GM18499 (cell line): ENCODE data around the gene FAM222A.

Experiments
- ATAC-seq: cut with Tn5 transposase; IDR thresholded peaks from one replicate; pipeline ENCODE4 v1.9.1; 2021; ENCODE audit warnings: moderate number of reproducible peaks; ENCODE audit not compliant: insufficient read depth, unreplicated experiment

The FAM222A gene

DNA sequence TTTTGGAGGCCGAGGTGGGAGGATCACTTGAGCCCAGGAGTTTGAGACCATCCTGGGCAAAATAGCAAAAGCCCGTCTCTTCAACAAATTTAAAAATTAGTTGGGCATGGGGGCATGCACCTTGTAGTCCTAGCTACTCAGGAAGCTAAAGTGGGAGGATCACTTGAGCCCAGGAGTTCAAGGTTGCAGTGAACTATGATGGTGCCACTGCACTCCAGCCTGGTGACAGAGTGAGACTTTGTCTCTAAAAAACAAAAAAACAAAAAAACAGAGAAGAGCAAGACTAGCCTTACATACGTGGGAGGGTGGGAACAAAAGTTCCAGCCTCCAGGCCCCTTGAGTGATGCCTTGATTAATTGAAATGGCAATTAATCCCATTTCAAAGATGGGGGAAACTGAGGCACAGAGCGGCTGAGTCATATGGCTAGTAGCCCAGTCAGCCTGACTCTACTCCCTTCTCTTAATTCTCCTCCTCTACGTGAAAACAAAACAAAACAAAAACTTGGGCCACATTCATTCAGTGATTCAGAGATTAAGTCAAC, 3.3 kb upstream of the FAM222A start:
- ATAC-seq: no peak

DNA sequence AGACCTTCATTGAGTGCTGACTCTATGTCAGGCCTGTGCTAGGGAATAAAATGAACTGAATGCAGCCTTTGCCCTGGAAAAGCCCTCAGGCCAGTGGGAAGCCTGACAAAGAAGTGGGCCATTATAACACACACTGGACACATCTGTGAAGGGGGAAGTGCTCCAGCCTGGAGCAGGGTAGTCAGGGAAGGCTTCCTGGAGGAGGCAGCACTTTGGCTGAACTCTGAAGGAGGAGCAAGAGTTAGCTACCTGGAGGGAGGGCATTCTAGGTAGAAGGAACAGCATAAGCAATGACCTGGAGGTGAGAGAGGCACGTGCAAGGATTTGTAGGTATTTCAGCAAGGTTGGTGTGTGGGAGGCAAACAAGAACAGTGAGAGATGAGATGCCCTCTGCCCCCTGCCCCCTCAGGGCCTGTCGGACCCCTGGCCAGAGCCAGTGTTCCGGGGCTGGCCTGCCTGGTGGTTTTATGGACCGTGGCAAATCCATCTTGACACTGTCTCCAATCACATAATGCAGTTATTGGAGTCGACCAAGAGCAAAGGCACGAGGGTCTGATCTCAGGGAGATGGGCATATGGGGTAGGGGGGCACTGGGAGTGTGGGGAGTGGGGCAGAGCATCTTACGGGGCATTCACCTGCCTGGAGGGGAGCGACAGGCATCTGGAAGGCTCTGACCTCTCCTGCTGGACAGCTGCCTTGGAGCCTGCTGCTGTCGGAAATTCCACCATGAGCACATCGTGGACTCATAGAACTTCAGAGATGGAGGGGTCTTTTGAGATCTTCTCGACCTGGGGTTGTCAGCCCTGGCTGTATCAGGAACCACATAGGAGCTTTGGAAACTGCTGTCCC, 2.7 kb upstream of the FAM222A start:
- no peak for ATAC-seq

- ATAC-seq: no peak
Measured at GRCh38 chr12:109711596-109712461, 1.8 kb upstream of the FAM222A start.

- ATAC-seq: no peak
Measured at GRCh38 chr12:109714141-109714912, 702 bp downstream of the FAM222A start.

GRCh38 chr12:109714913-109715244, 1.3 kb downstream of the FAM222A start:
- ATAC-seq: no peak

DNA sequence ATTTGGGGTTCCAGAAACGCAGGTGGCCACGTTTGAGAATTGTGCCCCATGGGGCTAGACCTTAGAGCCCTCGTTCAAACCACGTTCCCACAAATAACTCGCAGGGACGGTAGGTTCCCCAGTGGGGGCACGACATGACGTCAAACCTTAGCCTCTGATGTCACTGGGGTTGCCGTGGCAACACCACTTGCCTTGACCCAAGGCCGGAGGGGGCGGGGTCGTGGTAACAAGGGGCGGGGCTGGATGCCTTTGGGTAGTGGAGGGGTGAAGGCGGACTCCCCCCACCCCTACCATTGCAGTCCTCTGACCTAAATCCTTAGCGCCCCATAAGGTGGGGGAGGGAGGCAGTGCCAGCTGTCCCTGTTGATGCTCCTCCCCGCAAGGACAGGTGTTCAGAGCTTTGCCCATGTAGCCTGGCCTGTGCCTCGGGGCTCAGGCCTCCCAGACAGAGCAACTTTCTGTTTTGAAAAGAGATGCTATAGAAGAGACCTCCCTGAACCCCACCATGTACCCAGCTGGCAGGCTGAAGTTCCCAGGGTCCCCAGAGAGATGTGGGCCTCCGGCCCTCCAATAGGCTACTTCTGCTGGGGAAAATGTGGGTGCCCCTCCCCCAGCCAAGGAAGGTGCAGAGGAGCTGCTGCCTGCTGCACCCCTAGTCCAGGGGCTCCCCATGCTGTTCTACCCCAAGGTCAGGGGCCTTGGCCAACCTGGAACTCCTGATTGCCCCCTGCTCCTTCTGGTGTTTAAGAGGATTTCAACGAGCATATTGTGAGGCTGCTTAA, 1.9 kb downstream of the FAM222A start:
- ATAC-seq: no peak

DNA sequence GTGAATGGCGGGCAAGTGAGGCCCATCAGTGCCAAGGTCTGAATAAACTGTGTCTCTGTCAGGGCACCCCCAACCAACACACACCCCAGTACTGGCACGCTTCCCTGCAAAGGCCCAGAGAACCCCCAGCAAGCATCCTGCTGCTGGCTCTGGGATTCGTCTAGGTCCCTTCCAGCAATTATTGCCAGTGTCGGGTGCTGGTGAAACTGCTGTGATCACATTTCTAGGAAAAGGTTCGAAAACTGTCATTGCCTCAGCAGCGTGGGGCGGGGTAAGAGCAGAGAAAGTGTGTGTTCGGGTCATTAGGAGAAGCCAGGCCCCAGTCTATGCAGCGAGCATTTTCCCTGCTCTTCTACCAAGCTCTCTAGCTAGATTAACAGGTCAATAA, 2.5 kb downstream of the FAM222A start:
- no peak for ATAC-seq

GRCh38 chr12:109716512-109717389, 3.1 kb downstream of the FAM222A start:
- ATAC-seq: no peak

DNA sequence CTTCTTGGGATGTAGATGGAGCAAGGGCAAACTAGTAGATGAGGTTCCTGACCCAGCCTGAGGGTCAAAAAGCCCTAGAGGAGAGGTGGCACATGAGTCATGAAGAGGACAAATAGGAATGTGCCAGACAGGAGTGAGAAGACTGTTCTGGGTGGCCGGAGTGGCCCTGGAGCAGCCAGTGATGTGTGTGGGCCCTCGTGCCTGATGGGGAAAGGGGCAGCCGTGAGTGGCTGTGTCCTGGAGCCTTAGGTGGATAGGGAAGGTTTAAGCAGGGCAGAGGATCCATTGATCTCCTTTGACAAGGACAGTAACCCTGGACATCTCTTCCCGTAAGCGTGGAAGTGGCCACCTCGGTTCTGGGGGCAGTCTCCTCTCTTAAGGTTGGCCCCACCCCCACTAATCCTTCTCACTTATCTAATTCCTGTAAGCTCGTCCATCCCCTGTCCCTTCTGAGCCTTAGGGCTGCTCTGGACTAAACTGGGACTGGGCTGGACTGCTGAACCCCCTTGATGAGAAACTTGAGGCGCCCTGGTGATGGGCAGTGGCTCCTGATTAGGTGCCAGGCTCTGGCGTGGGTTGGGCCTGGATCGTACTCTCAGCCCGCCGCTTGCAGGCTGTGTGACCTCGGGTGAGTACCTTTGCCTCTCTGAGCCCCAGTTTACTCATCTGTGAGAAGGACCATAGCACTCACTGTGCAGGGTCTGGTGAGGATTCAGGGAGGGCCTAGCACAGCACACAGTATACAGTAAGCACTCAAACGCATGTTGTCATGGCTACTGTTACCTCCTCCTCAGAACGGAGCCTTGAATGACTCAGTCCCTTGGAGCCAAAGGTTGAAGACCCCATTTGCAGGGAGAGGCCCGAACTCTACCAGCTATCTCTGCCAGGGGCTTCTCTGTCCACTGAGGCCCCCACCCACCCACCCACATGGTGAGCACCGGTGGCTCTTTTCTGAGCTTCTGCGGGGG, 4.0 kb downstream of the FAM222A start:
- no peak for ATAC-seq

- ATAC-seq: no peak
Measured at GRCh38 chr12:109718390-109718789, 4.8 kb downstream of the FAM222A start.

DNA sequence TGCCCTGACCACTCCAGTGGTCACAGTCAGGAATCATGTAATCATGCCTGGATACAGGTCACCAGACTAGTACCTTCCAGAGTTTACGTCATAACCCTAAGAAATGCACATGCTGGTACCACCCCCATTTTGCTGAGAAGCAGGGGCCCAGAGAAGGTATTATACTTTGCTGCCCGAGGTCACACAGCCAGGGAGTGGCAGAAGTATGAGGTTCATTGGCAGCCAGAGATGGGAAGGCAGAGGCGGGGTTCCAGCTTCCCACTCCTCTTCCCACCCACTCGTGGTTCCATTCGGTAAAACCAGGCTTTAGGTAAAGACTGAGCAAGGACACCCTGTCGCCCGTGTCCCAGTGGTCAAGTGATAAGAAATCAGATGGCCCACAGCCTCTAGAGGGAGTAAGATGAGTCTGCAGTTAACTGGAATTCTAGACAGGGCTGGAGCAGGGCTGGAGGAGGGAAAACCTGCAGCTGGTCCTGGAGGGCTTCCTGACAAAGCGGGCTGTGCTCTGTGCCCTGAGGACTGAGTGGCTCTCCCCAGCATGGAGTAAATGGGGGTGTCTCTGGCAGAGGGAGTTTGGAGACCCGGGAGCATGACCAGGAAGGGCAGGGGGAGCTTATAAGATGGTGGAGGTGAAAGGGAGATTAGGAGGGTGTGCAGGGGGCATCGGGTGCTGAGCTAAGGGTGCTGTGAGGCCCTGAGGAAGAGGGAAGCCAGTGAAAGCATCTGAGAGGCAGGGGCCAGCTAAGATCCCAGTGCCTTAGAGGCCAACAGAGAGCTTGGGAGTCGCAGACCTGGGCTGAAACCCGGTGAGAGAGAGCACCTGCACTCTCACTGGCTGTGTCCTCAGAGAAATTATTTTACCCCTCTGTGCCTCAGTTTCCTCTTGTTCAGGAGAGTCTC, 5.7 kb downstream of the FAM222A start:
- no peak for ATAC-seq

DNA sequence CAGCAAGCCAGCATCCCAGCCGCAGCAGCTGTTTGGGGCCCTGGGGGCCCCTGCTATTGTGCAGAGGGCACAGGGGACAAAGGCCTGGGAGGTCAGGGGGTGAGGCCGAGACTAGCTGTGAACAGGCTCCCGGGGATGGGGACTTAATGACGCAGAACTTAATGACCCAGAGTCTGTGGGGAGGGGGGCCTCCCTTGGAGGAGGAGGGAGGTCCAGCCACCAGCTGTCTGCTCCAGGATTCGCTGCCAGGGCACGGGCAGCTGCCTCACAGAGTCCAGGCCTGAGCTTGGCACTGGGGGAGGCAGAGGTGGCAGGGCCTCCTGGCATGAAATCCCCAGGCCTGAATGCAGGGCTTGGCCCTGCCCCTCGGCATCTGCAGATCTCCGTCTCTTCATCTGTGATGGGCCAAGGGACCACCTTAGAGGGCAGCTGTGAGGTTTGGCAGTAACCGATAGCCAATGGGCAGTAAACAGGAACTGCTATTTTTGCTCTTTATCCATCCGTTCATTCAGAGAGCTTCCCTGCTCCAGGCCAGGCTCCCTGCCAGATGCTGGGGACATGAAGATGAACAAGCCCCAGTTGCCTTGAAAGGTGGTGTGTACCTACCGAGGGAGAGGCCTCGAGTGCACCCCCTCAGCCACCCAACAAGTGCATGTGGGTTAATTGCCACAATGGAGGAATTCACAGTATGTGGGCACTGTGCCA, 6.7 kb downstream of the FAM222A start:
- no peak for ATAC-seq

DNA sequence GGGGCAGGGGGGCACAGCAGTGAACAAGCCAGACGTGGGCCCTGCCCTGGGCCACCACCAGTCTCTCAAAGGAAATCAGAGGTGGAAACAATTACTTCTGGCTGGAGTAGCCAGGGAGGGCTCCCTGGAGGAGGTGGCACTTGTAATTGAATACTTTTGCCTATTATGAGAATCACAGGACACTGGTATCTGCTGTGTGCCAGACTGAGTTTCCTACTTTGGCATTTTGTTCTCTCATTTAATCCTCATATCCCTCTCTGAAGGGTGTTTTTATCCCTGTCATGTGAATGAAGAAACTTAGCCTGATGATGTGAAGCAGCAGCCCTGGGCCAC, 7.2 kb downstream of the FAM222A start:
- ATAC-seq: no peak

- no peak for ATAC-seq
Measured at GRCh38 chr12:109721276-109721675, 7.7 kb downstream of the FAM222A start.

DNA sequence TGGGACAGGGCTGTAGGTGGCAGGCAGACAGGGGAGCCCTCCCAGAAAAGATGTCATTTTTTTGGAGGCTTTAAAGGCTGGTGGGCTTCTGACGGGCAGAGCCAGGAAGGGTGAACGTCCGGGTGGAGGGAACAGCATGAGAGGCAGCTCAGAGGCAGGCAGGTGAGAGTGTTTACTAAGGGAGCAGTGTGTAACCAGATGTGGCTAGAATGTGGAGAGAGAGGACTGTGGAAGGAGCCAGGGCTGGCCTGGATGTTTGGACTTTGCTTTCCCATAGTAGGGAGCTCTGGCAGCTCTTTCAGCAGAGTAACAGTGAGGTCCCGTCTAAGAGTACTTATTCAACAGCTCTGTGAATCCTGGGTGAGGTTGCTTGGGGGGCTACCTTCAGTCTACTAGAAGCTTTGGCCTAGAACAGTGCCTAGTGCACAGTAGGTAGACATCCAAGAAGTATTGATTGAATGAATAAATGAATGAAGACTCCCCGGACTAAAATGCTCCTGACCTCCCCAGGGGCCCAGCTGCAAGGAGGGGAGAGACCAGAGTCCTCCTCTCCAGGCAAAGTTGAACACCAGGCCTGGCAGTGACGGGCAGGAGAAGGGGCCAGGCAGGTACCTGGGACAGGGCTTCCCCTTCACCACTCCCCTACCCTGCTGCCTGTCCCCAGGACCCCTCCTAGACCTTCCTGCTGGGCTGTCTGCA, 8.5 kb downstream of the FAM222A start:
- no peak for ATAC-seq

GRCh38 chr12:109722721-109723094, 9.1 kb downstream of the FAM222A start:
- no peak for ATAC-seq
